Vagina (tissue), 2 donors: ENCODE measurements around the gene NCOR1. TPM values are rescaled to one million over a fixed set of nuclear protein-coding genes. Genes with fewer than 3 reads are reported as not detected.

Experiments used
- DNase-seq, 2 donors: peaks; one replicate each; pipeline ENCODE4 v3.0.0-alpha.2; 2017; ENCODE audit errors: extremely low spot score in 2 of 2
- H3K27ac ChIP-seq: fragments of 200-600 bp; sonication (generic); one replicate; pipeline ENCODE4 v1.5.1; 2019
- H3K27me3 ChIP-seq: fragments of 200-600 bp; sonication (generic); one replicate; pipeline ENCODE4 v1.5.1; 2019
- H3K36me3 ChIP-seq, 2 donors: fragments of 200-600 bp; sonication (generic); one replicate each; pipeline ENCODE4 v1.5.1; 2017 to 2019
- H3K4me1 ChIP-seq: fragments of 200-600 bp; sonication (generic); one replicate; pipeline ENCODE4 v1.5.1; 2019
- H3K4me3 ChIP-seq, 2 donors: fragments of 200-600 bp; sonication (generic); 1 replicate in 1 of 2; 2 replicates in 1 of 2; pipeline ENCODE4 v1.5.1; 2016 to 2019
- H3K9me3 ChIP-seq: fragments of 200-600 bp; sonication (generic); one replicate; pipeline ENCODE4 v1.5.1; 2019
- POLR2A ChIP-seq, 2 donors: fragments of 450-650 bp; IDR thresholded peaks; one replicate each; pipeline ENCODE4 v1.6.1; 2017; ENCODE audit warnings: antibody characterized with exemption in 2 of 2, mild to moderate bottlenecking in 2 of 2, moderate library complexity in 2 of 2
- POLR2AphosphoS5 ChIP-seq, 2 donors: sonication (generic); formaldehyde crosslinking; IDR thresholded peaks; one replicate each; pipeline ENCODE4 v1.9.0; 2017; ENCODE audit warnings: antibody characterized with exemption in 2 of 2, mild to moderate bottlenecking in 2 of 2, low read depth in 1 of 2; ENCODE audit not compliant: insufficient read depth in 1 of 2
- intact Hi-C: fragments of 100-400 bp; cut with DNase I; formaldehyde crosslinking; loops from one replicate; pipeline ENCODE4 v1.15.1; 2023
- total RNA-seq: library from RNA; depleted of rRNA; stranded (reverse); fragments of >200 nt; gene quantifications from one replicate; pipeline ENCODE4 v1.2.3, GENCODE V29; 2016
- TF ChIP-seq, protein P1 (sequence below), 3 experiments: fragments of 450-650 bp in 2 of 3; fragments of 200-600 bp in 1 of 3; sonication (generic) in 1 of 3; IDR thresholded peaks; one replicate each; pipeline ENCODE4 v1.5.1; 2017 to 2019; ENCODE audit warnings: antibody characterized with exemption in 3 of 3, mild to moderate bottlenecking in 2 of 3, moderate library complexity in 2 of 3

Gene NCOR1
- total RNA-seq, 1 donor from 2014 or later: 175 TPM

DNA sequence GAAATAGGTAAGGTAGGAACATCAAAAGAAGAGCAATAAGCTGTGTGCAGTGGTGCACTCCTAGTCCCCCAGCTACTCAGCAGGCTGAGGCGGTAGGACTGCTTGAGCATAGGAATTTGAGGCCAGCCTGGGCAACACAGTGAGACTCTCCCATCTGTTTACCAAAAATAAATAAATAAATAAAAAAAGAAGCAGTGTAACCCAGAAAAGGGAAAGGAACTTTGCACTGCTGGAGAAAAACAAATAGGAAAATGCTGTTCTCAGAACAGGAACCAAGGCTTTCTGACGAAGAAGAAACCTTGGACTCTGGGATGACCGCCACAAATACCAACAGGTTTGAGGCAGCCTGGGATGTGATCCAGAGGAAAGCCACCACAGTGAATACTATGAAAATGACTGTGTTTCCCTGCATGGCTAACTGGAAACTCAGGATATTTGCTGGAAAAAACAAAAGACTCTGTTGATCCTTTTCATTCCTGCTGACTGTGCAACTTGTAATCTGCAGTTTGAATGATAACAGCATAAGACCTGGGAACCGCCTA is 174.6 kb downstream of the NCOR1 start:
- DNase-seq: no peak
- H3K27ac ChIP-seq: no peak overlapping the region

DNA sequence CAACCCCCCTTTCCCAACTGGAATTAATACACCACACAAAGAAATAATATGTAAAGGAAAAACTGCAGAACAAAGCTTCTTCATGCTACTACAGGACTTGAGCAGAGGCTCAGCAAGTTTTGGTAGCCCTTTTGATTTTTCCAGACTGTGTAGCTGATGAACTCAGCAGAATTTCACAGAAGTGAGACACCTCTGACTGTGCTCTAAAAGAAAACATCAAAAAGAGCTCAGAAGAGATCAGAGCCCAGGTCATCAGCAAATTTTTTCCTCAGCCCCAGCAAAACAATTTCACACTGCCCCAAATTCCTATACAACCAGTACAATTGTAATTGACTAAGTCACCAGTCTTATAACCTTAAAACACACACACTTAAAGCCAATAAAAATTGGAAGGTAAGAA is 177.7 kb downstream of the NCOR1 start:
- H3K36me3 ChIP-seq: peaks cover 0 to 61% of the 10 kb centered on the region in 2 donors
- TF ChIP-seq, protein P1, sequence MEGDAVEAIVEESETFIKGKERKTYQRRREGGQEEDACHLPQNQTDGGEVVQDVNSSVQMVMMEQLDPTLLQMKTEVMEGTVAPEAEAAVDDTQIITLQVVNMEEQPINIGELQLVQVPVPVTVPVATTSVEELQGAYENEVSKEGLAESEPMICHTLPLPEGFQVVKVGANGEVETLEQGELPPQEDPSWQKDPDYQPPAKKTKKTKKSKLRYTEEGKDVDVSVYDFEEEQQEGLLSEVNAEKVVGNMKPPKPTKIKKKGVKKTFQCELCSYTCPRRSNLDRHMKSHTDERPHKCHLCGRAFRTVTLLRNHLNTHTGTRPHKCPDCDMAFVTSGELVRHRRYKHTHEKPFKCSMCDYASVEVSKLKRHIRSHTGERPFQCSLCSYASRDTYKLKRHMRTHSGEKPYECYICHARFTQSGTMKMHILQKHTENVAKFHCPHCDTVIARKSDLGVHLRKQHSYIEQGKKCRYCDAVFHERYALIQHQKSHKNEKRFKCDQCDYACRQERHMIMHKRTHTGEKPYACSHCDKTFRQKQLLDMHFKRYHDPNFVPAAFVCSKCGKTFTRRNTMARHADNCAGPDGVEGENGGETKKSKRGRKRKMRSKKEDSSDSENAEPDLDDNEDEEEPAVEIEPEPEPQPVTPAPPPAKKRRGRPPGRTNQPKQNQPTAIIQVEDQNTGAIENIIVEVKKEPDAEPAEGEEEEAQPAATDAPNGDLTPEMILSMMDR (IDR thresholded peaks at IDR 0.05): no peak
- TF ChIP-seq POLR2AphosphoS5 (IDR thresholded peaks at IDR 0.05; ENCODE audit: insufficient read depth in 1 of 2, low read depth in 1 of 2): no peak
- no peak for TF ChIP-seq POLR2A (IDR thresholded peaks at IDR 0.05)
- H3K27ac ChIP-seq: no peak overlapping the region
- no peaks in the 10 kb centered on the region for H3K4me1 ChIP-seq
- intact Hi-C loops: no loop called here
- no peaks in the 10 kb centered on the region for H3K9me3 ChIP-seq
- no peaks in the 10 kb centered on the region for H3K27me3 ChIP-seq
- no peak for DNase-seq
- H3K4me3 ChIP-seq: no peak overlapping the region

More for the DNA sequence above, 174.6 kb downstream of the NCOR1 start:
- TF ChIP-seq, protein P1 (IDR thresholded peaks at IDR 0.05): no peak
- no peak for TF ChIP-seq POLR2AphosphoS5 (IDR thresholded peaks at IDR 0.05; ENCODE audit: insufficient read depth in 1 of 2, low read depth in 1 of 2)
- TF ChIP-seq POLR2A (IDR thresholded peaks at IDR 0.05): no peak
- peaks cover 0 to 61% of the 10 kb centered on the region in 2 donors for H3K36me3 ChIP-seq
- H3K4me1 ChIP-seq: no peaks in the 10 kb centered on the region
- no peaks in the 10 kb centered on the region for H3K9me3 ChIP-seq
- no peaks in the 10 kb centered on the region for H3K27me3 ChIP-seq
- intact Hi-C loops: no loop called here
- H3K4me3 ChIP-seq: no peak overlapping the region

DNA sequence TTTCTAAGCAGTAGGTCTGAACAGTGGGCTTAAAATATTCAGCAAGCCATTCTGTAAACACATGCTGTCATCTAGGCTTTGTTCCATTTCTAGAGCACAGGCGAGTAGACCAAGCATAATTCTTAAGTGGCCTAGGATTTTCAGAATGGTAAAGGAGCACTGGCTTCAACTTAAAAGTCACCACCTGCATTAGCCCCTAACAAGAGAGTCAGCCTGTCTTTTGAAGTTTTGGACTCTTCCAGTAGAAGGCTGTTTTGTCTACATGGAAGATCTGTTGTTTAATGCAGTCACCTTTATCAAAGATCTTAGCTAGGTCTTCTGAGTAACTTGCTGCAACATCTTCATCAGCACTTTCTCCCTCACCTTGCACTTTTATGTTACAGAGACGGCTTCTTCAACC is 179.1 kb downstream of the NCOR1 start:
- H3K27ac ChIP-seq: no peak overlapping the region
- peaks cover 0 to 69% of the 10 kb centered on the region in 2 donors for H3K36me3 ChIP-seq
- no peaks in the 10 kb centered on the region for H3K4me1 ChIP-seq
- H3K27me3 ChIP-seq: no peaks in the 10 kb centered on the region
- intact Hi-C loops: no loop called here
- no peak for DNase-seq
- no peak for TF ChIP-seq POLR2AphosphoS5 (IDR thresholded peaks at IDR 0.05; ENCODE audit: insufficient read depth in 1 of 2, low read depth in 1 of 2)
- TF ChIP-seq POLR2A (IDR thresholded peaks at IDR 0.05): no peak
- TF ChIP-seq, protein P1 (IDR thresholded peaks at IDR 0.05): no peak
- H3K9me3 ChIP-seq: no peaks in the 10 kb centered on the region
- no peak overlapping the region for H3K4me3 ChIP-seq

DNA sequence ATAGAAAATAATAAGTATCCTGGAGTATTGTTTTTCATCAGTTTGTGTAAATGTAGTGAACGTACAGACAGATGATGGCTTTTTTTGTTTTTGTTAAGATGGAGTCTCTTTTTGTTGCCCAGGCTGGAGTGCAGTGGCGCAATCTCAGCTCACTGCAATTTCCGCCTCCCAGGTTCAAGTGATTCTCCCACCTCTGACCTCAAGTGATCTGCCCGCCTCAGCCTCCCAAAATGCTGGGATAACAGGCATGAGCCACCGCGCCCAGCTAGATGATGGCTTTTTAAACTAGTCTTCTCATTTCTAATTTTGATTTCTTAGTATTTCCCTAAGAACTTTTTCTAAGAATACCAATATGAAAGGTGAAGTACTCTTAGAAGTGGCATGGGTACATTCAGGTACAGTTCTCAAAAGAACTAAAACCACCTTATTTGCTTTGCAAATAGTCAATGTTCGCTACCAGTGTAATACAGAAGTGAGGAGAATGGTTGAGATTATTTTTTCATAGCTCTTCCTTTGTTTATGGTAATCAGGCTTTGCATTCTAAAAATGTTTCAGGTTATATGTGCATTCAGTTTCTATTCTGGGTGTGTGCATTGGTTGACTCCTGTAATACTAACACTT is 181.5 kb downstream of the NCOR1 start:
- intact Hi-C loops: no loop called here
- TF ChIP-seq POLR2AphosphoS5 (IDR thresholded peaks at IDR 0.05; ENCODE audit: insufficient read depth in 1 of 2, low read depth in 1 of 2) (no peak), POLR2A (IDR thresholded peaks at IDR 0.05) (no peak)
- TF ChIP-seq, protein P1 (IDR thresholded peaks at IDR 0.05): no peak
- H3K27me3 ChIP-seq: no peaks in the 10 kb centered on the region
- DNase-seq: no peak
- no peaks in the 10 kb centered on the region for H3K4me1 ChIP-seq
- no peak overlapping the region for H3K4me3 ChIP-seq
- no peak overlapping the region for H3K27ac ChIP-seq
- peaks cover 0 to 63% of the 10 kb centered on the region in 2 donors for H3K36me3 ChIP-seq
- H3K9me3 ChIP-seq: no peaks in the 10 kb centered on the region
